ENCODE measurements around the gene CRYBG1.

DNA sequence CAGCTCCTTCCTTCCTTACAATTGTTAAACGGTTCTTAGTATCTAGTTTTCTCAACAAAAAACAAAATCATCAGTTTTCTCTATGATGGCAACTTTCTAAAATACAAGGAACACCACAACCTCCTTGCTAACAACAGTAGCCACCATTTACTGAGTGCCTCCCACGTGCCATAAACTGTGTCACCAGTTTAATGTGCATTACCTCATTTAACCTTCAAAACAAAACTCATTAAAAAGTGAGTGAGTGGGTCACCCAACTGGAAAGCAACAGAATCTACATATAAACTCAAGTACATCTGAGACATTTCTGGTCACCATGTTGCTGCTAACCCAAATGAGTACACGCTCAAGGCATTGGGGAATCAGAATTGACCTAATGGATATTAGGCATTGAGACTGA lies 257.8 kb downstream of the CRYBG1 start:
- TF ChIP-seq, protein P1, sequence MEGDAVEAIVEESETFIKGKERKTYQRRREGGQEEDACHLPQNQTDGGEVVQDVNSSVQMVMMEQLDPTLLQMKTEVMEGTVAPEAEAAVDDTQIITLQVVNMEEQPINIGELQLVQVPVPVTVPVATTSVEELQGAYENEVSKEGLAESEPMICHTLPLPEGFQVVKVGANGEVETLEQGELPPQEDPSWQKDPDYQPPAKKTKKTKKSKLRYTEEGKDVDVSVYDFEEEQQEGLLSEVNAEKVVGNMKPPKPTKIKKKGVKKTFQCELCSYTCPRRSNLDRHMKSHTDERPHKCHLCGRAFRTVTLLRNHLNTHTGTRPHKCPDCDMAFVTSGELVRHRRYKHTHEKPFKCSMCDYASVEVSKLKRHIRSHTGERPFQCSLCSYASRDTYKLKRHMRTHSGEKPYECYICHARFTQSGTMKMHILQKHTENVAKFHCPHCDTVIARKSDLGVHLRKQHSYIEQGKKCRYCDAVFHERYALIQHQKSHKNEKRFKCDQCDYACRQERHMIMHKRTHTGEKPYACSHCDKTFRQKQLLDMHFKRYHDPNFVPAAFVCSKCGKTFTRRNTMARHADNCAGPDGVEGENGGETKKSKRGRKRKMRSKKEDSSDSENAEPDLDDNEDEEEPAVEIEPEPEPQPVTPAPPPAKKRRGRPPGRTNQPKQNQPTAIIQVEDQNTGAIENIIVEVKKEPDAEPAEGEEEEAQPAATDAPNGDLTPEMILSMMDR (IDR thresholded peaks at IDR 0.05), result no peak
- no peak for TF ChIP-seq POLR2A (IDR thresholded peaks at IDR 0.05)

Data from lower leg skin (tissue), 3 donors.